Activated CD8-positive, alpha-beta memory T cell treated with anti-CD3 and anti-CD28 coated beads for 36 hours (primary cell): Measurements from ENCODE around the gene PDE1C. TPM values are rescaled to one million over a fixed set of nuclear protein-coding genes. Genes with fewer than 3 reads are reported as not detected.

ENCODE experiments used
- CTCF ChIA-PET: fragments of 350-600 bp; sonication (Branson Sonifier 250); formaldehyde crosslinking; loops from one replicate; lab custom pipeline; 2021; ENCODE audit warnings: antibody characterized with exemption; lab: Charles Lee
- POLR2A ChIA-PET: fragments of 350-600 bp; sonication (Branson Sonifier 250); formaldehyde crosslinking; loops from one replicate; lab custom pipeline; 2021; ENCODE audit warnings: antibody characterized with exemption; lab: Charles Lee
- total RNA-seq, 2 experiments: library from RNA; stranded (reverse); gene quantifications; one replicate each; pipeline ENCODE4 v1.2.3, GENCODE V29; 2021

PDE1C gene
- total RNA-seq, result not detected

DNA sequence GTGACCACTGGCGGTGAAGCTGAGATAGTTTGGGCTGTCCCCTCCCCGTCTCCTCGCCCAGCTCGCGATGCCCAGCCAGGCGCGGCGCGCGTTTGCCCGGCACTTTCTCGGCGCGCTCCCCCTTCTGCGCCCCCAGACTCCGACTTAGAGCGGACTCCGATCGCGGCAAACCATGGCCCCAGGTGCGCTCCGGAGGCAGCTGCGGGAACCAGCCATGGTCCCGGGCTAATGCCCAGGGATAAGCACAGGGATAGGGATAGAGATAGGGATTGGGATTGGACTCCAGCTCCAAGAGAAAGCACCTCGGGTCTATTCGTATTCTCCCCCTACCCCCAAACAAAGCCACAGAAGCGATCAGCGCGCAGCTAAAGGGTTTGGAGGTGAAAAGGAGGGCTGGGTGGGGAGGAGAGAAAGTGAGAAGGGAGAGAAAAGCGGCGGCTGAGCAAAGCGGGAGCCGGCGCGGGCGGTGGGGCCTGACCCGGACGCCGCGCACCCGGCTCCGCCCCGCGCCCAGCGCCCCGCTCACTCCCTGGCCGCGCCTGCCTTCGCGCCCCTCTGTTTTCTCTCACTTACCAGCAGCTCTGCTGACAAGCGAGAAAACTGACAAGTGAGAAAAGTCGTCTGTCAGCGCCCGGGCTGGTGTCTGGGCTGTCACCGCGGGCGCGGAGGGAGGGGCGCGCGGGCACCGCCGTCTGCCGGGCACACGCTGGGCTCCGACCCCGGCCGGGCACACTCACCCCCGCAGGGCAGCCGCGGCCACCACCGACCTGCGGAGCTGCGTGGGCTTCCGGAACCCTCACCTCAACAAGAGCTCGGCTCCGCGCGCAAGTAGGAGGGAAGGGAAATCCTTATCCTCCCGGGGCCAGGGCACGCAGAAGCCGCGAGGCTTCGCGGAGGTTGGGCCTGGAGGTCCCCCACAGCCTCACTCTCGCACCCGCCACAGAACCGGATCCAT is at the start of gene PDE1C:
Gene PDE1C, minus strand, starts transcription at position 2 of the 955 bp plus-strand sequence.
- ChIA-PET CTCF (no interaction called here), POLR2A (no interaction called here)

DNA sequence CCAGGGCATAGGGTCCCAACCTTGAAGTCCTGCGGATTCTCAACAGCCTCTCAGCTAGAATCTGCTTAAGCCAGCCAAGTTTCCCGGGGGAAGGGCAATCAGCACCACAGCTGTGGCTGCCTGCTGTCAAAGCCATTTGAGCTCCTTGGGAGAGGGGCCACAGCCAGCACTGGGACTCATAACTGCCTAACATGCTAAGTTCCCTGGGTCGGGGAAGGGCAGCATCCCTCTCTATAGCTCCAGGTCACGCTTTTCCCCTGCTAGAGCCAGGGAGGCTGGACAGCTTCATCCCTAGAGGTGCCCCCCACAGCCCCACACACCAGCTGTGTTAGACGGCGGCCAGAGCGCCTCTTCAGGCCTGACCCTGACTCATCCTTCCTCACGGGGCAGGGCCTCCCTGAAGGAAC is 49.6 kb upstream of the PDE1C start:
- ChIA-PET POLR2A (no interaction called here), CTCF (no interaction called here)

- ChIA-PET CTCF (no interaction called here), POLR2A (no interaction called here)
Measured at GRCh38 chr7:32117837-32118236, 47.6 kb upstream of the PDE1C start.

- CTCF ChIA-PET, result no interaction called here
Measured at GRCh38 chr7:32116436-32116835, 46.2 kb upstream of the PDE1C start.

GRCh38 chr7:32115831-32116230 is 45.6 kb upstream of the PDE1C start:
- CTCF ChIA-PET, result no interaction called here

More at GRCh38 chr7:32116436-32116835, 46.2 kb upstream of the PDE1C start:
- POLR2A ChIA-PET, result no interaction called here

GRCh38 chr7:32108651-32109050 is 38.4 kb upstream of the PDE1C start:
- POLR2A ChIA-PET, result no interaction called here
- CTCF ChIA-PET, result no interaction called here

More at GRCh38 chr7:32115831-32116230, 45.6 kb upstream of the PDE1C start:
- POLR2A ChIA-PET, result no interaction called here

DNA sequence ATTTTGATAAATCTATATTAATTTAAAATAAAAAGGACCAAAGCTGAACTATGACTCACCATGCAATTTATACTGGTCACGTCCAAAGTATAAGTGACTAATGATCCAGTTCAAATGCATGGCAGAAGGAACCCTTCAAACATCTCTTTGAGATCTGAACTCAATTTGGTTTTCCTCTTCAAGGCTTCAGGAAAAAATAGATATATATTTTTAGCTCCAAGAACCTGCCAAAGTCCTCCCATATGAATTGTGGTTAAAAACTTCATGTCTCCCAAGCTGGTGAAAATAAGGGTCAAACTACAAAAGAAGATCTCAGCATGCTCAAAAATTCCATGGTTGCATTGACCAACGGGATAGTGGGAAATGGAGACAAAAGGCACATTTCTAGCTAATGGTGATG is 34.6 kb upstream of the PDE1C start:
- ChIA-PET CTCF (no interaction called here), POLR2A (no interaction called here)

DNA sequence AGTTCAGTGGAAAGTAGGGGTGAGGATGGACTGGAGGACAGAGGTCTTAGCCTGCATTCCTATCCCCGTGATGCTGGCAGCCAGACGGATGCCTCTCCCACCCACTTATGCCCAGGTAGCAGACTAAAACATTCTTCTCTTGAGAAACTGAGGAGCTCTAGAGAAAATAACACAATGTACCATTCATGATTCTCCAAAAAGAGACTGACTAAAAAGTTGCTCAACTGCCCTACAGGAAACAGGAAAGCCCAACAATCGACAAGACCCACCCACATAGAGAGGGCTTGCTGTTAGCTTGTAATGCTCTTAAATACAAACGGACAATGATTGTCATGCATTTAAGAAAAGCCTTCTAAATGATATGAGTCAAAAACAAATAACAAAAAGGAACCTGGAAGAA is 33.2 kb upstream of the PDE1C start:
- ChIA-PET CTCF (no interaction called here), POLR2A (no interaction called here)

- CTCF ChIA-PET, result no interaction called here
Measured at GRCh38 chr7:32102432-32102873, 32.2 kb upstream of the PDE1C start.

DNA sequence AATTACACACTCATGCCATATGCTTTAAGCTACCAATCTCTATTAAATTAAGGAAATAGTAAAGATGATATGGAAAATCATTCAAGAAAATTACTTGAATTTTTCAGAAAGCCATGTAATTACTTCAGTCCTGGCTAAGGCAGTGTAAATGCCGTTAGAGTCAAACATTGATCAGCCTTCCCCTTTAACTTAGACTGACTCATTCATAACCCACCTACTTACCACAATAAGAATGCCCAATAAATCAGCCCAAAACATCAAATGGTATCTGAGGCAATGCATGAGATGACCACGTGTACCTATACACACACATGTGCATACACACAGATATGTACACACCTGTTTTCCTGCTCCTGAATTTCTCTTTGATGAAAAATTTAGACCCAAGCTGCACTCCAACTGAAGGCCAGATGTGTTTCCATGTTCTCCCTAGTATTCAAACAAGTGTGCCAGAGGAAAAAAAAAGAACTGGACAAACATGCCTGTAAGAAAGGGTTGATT is 30.2 kb upstream of the PDE1C start:
- POLR2A ChIA-PET, result no interaction called here

More at GRCh38 chr7:32102432-32102873, 32.2 kb upstream of the PDE1C start:
- POLR2A ChIA-PET, result no interaction called here

GRCh38 chr7:32094516-32094915 is 24.3 kb upstream of the PDE1C start:
- POLR2A ChIA-PET, result no interaction called here
- CTCF ChIA-PET, result no interaction called here

More for the DNA sequence above, 30.2 kb upstream of the PDE1C start:
- CTCF ChIA-PET, result no interaction called here

DNA sequence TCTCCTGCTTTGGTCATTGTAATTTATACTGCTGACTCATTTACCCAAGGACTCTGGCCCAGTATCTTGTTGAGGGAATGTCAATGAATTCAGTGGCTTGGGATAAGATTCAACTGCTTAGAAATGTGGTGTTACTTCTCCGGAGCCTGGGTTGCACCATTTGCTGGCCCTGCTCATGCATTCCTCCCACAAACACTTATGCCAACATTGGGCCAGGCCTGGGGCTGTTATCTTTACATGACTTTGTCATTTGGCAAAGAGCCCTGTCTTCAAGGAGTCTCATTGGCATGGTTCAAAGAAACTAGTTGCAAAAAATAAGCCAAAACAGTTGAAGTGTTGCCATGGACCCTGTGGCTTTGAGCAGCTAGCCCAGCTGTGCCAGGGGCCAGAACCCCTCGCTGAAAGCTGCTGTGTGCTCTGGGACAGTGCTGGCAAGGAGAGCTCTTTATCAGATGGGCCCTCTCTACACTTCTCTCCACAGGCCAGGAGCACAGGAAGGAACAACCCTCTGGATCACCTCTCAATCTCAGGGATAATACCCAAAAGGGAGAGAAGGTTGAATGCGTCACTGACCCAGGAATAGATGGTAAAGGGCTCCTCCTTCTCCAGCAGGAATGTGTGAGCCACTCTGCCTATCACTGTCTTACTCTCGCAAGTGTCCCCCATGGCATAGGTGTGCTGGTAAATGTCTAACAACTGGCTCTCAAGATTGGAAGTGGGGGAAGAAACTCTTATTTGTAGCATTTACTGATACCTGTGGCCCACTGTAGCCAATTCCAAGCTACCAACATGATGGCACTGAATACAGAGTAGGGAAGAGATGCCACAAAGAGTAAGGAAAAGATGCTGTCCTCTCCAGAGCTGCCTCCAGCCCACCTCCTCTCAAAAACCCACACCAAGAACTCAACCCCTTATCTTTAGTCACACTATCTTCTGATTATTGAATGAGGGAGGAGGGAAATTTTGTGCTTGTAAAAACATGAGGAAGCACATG is 23.5 kb upstream of the PDE1C start:
- CTCF ChIA-PET, result interaction anchor here (0.5 kb wide), 1 partner anchor 77 kb away, joined by 3 read pairs; no protein-coding TSS in a partner anchor
- POLR2A ChIA-PET, result no interaction called here

DNA sequence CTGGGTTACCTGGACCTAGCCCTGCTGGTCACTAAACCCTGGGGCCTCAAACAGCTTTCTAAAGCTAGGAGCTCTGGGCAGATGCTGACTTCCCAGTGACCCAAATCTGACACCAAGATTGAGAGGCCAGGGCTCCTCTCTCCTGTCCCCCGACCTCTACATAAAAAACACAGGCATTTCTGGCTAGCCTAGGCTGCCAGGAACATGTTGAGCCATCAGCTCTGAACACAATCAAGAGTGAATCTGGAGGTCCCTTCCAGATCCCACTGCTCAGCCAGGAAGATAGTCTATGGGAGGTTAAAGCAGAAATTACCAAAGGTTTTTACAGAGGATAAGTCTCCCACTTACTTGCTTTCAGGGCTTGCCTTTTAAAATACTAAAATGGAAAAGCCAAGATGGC is 22.1 kb upstream of the PDE1C start:
- POLR2A ChIA-PET, result no interaction called here
- CTCF ChIA-PET, result interaction anchor here (0.6 kb wide), 1 partner anchor 96 kb away, joined by 3 read pairs; no protein-coding TSS in a partner anchor

- ChIA-PET POLR2A (no interaction called here), CTCF (no interaction called here)
Measured at GRCh38 chr7:32091608-32092210, 21.5 kb upstream of the PDE1C start.

GRCh38 chr7:32089678-32090077 is 19.5 kb upstream of the PDE1C start:
- ChIA-PET CTCF (no interaction called here), POLR2A (no interaction called here)

- ChIA-PET POLR2A (no interaction called here), CTCF (no interaction called here)
Measured at GRCh38 chr7:32089256-32089655, 19.0 kb upstream of the PDE1C start.

DNA sequence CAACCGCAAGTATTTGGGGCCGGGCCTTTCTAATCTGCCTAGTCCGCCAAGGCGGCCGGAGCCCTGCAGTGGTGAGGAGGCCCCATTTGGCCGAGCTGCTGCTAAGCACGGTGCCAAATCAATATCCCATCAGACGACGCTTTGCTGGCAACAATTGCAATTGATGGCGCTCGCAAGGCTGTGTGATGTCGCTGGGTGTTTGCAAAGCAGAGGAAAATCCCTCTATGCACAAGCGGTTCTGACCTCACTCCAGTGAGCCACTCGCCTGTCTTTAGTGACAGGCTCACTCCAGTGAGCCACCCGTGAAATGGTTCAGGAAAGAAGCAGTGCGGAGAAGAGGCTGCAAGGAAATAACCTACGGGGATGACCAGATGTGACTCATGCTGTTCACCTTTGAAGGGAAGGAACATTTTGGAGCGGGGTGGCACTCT is 18.3 kb upstream of the PDE1C start:
- POLR2A ChIA-PET, result no interaction called here
- CTCF ChIA-PET, result no interaction called here

- ChIA-PET POLR2A (no interaction called here), CTCF (no interaction called here)
Measured at GRCh38 chr7:32079510-32079909, 9.3 kb upstream of the PDE1C start.

GRCh38 chr7:32078824-32079223 is 8.6 kb upstream of the PDE1C start:
- ChIA-PET CTCF (no interaction called here), POLR2A (no interaction called here)
